GM18861 (cell line): Measurements from ENCODE around the gene SLC35C1.

Experiments used
- ATAC-seq: cut with Tn5 transposase; IDR thresholded peaks from one replicate; pipeline ENCODE4 v1.9.1; 2021; ENCODE audit not compliant: unreplicated experiment

Gene SLC35C1

GRCh38 chr11:45804761-45805304 is at the start of gene SLC35C1:
Gene SLC35C1, plus strand, starts transcription at chr11:45805149. Its CDS starts 653 bp downstream, at chr11:45805802.
- ATAC-seq: peak; percentile 85

- ATAC-seq: no peak
These were observed 49.6 kb upstream of the SLC35C1 start for GRCh38 chr11:45755281-45755859.

- ATAC-seq: no peak
These were observed 48.5 kb upstream of the SLC35C1 start for GRCh38 chr11:45756384-45757010.

GRCh38 chr11:45757672-45758071 is 47.3 kb upstream of the SLC35C1 start:
- ATAC-seq: no peak

GRCh38 chr11:45761659-45762058 is 43.3 kb upstream of the SLC35C1 start:
- peak; percentile 54 for ATAC-seq

DNA sequence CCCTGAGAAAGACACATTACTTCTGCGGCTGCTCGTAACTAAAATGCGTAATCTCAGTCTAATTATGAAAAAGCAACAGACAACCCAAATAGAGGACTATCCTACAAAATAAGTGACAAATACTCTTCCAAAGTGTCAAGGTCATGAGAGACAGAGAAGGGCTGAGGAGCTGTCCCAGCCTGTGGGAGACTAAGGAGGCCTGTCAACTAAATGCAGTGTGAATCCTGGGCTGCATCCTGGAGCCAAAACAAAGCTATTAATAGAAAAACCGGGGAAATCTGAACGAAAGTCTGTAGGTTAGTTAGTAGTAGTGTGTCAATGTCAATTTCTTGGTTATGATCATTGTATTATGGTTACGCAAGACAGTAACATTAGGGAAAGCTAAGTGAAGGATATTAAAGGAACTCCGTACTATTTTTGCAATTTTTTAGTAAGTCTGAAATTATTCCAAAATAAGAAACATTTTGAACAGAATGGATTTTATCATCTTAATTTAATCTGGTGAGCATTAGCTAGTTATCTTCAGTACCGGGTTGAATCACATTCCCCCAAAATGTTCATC is 39.8 kb upstream of the SLC35C1 start:
- no peak for ATAC-seq

DNA sequence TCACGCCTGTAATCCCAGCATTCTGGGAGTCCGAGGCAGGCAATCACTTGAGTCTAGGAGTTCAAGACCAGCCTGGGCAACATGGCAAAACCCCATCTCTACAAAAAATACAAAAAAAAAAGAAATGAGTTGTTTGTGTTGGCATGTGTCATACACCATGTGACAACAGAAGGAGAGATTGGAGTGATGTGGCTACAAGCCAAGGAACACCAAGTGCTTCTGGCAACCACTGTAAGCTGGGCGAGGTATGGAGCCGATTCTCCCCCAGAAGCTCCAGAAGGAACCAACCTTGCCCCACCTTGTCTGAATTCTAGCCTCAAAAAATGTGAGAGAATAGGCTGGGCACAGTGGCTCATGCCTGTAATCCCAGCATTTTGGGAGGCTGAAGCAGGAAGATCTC is 39.1 kb upstream of the SLC35C1 start:
- no peak for ATAC-seq

DNA sequence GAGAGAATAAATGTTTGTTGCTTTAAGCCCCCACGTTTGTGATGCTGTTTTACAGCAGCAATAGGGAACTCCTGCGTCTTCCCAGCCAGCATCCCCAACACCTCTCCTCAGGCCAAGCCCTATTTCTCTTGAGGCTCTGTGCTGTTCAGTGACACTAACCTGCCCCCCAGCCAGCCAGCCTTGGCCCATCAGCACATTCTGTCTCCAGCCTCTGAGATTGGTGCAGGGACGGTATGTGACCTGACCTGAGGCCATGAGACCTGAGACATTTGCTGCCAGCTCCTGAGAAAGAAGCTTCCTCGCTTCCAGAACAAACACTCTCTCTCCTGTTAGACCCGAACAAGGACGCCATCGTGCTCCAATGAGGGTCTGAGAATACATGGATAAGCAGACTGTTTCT is 38.5 kb upstream of the SLC35C1 start:
- ATAC-seq: no peak

GRCh38 chr11:45768486-45768885 is 36.5 kb upstream of the SLC35C1 start:
- ATAC-seq: no peak

- ATAC-seq: no peak
These were observed 35.0 kb upstream of the SLC35C1 start for GRCh38 chr11:45769960-45770359.

- ATAC-seq: peak; percentile 30
These were observed 33.8 kb upstream of the SLC35C1 start for GRCh38 chr11:45771193-45771565.

DNA sequence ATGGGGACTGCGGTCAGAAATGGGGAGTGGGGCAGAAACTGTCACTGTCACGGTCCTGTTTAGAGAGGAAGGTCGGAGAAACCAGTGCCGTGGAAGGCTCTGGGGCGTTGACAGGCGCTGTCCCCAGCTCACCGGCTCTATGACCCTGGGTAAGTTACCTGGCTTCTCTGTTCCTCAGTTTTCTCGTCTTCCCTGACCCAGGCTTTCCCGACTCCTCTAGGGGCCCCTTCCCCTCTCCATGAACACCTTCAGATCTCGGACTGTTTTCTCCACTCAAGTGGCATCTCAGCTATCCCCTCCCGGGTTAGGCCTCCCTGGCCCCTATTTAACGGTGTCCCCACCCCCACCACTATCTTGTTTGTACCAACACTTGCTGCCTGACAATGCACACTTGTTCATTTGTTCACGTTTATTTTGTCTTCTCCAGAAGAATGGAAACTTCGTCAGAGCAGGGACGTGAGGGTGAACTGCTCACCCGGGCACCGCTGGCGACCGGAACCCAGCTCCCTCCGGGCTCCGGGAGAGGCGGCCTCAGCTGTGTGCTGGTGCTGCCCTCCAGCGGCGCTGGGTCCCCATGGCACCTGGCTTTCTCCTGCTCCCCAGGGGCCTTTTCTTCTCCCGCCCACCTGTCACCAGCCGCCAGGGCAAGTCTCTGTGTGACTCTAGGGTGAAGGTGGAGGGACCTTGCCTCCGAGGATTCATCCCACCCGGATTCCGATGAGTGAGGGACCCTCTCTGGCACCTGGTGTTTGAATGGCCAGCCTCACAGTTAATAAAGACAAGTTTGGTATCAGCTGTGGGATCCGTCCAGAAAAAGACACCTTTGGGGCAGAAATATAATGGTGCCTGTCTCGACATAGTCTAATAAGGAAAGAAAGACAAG is 33.1 kb upstream of the SLC35C1 start:
- ATAC-seq: peak; percentile 82

DNA sequence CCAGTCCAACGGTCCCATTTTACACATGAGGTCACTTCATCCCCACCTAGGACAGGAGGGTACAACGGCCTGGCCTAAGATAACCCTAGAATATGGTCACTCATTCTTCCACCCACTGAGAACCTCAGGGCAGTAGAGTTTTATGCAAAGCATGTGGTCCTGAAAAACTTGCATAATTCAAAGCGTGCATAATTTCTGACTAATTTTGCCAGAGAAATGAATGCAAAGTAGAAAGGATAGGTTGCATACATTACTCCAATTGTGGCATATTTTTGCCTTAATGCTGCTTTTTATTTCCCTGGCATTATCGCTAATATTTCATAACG is 32.5 kb upstream of the SLC35C1 start:
- ATAC-seq: no peak

GRCh38 chr11:45772986-45773785 is 31.8 kb upstream of the SLC35C1 start:
- ATAC-seq: no peak

DNA sequence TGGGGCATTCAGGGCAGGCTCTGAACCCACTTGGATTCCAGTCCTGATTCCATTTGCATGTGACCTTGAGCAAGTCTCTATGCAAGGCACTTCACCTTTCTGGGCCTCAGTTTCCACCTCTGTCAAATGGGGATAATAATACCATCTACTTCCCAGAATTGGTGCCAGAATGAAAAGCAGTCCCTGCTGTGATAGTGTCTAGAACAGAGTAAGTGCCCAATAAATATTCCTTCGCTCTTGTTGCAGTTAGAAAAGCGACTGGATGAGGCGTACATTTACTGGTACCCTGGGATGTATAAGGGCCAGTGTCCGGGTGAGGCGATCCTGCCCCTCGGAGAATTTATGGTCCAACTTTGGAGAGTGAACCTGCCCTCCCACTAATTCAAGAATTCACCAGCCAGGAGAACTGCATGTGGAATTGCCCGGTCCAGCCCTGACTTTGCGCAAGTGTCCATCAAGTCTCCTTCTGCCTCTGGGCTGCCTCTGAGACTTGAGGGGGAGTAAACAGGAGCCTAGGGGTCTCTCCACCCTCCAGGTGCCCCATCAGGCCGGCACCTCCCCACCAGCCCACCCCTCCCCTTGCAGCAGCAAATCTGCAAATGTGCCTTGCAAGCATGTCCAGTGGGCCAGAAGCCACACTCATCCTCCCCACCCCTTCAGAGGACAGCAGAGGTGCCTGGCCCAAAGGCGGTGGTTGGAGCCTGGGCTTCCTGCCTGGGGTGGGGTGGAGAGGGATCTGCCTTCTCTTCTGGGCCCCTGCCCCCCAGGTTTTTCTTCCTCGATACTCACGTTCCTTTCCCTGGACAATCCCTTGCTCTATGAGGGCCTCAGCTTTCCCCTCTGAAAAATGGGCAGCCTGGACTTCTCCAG is 30.9 kb upstream of the SLC35C1 start:
- no peak for ATAC-seq

- ATAC-seq: no peak
These were observed 30.2 kb upstream of the SLC35C1 start for GRCh38 chr11:45774786-45775185.

- ATAC-seq: no peak
These were observed 27.6 kb upstream of the SLC35C1 start for GRCh38 chr11:45777127-45777969.

DNA sequence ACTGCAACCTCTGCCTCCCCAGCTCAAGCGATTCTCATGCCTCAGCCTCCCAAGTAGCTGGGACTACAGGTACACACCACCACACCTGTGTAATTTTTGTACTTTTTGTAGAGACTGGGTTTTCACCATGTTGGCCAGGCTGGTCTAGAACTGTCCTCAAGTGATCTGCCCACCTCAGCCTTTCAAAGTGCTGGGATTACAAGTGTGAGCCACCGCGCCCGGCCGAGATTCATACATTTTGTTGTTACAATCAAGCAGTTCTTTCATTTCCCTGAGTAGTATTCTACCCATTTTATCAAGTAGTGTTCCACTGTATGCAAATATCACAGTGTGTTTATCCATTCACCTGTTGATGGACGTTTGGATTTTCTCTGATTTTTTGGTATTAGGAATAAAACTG is 26.6 kb upstream of the SLC35C1 start:
- no peak for ATAC-seq

GRCh38 chr11:45779602-45780001 is 25.3 kb upstream of the SLC35C1 start:
- ATAC-seq: no peak
